NCI-H187 treated with DMSO at 0.1 percent for 48 hours (cell line): Measurements from ENCODE around the gene PPP1R13L.

Experiments used
- DNase-seq: peaks from one replicate; lab custom pipeline; 2025; lab: John Stamatoyannopoulos, UW

The PPP1R13L gene

DNA sequence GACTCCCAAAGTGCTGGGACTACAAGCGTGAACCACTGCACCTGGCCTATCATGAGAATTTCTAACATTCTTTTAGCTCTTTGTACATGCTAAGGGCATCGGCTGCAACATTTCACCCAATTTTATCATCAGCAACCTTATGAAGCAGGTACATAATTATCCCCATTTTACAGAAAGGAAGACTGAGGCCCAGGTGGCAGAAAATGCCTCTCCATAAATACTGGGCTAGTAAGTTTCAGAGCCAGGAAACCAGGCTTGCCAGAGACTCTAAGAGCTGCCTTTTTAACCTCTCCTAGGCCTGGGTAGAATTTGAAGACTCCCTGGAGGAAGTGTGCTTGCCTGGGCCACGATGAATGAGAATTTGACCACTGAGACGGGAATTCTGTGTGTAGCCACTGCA, 36.7 kb downstream of the PPP1R13L start:
- DNase-seq: no peak

- no peak for DNase-seq
These were observed 40.2 kb downstream of the PPP1R13L start for GRCh38 chr19:45364696-45365095.

GRCh38 chr19:45363861-45364459, 40.9 kb downstream of the PPP1R13L start:
- no peak for DNase-seq

DNA sequence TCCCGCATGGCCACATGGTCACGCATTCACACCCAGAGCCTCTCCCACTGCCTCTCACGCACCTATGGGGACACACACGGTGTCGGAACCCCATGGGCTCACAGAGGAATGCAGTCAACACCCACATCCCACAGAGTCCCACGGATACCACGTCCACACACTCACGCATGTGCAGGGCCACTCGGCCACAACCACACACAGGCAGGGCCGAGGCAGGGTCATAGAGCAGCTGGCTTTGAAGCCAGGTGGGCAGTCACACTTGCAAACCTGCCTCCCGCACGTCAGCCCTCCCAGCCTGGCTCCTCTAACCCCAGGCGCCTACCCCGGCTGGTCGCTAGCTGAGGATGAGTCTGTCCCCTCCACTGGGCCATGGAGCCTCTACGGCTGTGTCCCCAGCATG, 42.6 kb downstream of the PPP1R13L start:
- no peak for DNase-seq

DNA sequence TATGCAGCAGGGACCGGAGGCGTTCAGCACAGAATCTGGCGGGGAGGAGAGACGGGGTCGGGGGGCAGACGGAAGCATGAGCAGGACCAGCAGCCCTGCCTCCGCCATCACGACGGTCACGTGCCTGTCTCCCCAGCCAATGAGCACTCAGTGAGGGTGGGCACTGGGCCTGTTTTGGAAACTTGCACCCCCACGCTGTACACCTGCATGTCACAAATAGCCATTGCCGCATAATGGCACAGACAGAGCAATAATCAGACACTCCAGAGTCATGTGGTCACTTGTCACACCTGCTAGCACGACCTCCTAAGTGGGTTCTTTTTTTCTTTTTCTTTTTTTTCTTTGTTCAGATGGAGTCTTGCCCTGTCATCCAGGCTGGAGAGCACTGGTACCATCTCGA, 43.3 kb downstream of the PPP1R13L start:
- DNase-seq: no peak

- DNase-seq: no peak
These were observed 46.6 kb downstream of the PPP1R13L start for GRCh38 chr19:45358213-45358792.

- no peak for DNase-seq
These were observed 47.5 kb downstream of the PPP1R13L start for GRCh38 chr19:45357445-45357783.

- DNase-seq: no peak
These were observed 48.0 kb downstream of the PPP1R13L start for GRCh38 chr19:45356760-45357444.

DNA sequence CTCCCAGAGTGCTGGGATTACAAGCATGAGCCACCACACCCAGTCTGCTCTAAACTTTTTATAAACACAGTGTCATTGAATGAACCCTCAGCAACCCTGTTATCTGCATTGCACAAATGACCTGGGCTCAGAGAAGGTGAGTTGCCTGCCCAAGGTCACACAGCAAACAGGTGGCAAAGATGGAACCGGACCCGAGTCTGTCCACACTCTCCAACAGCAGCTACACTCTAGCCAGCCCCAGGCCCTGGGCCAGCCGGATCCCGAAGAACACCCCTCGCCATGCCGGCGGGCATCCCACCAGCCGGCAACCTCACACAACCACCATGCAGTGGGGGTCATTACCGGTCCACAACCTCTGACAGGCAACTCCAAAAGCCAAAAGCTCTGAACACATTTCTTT, 49.0 kb downstream of the PPP1R13L start:
- DNase-seq: no peak

DNA sequence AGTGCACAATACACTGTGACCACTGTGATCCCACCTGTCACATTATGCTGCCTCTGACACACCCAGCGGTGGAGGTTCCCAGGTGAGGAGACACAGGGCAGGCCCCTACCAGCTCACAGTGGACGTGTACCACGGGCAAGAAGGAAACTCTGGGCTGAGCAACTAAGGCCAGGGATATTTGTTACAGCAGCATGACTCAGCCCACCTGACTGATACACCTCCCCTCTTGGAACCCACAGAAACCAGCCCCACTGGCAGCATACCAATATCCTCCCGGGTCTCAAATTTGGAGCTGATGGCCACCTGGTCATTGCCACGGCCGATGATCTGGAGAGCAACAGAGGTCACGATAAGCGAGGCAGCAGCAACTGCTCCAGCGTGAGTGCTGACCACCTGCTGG, 49.5 kb downstream of the PPP1R13L start:
- DNase-seq: no peak

DNA sequence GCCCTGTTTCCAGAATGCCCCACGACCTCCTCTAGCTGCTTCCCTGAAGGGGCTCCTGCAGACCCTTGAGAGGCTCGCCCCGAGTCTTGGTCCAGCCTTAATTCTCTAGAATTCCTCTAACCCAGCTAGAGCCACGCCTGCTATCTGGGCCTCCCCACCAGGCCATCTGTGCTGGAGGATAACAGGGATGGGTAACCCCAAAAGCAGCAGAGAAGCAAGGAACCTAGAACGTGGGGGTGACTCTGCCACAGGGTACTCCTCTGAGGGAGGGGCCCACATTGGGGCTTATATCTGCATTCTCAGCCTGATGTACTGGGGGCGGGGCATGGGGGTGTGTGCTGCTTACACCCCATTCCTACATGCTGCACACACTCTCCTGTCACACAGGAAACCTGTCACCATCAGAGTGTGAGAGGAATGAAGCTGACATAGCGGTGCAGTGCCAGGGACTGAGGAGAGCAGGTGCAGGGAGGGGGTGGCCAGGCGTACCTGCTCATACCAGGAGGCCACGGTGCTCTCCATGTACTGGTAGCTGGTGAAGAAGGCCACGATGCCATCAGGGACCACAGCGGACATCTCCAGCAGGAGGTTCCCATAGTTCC, 50.5 kb downstream of the PPP1R13L start:
- no peak for DNase-seq

- DNase-seq: no peak
These were observed 51.7 kb downstream of the PPP1R13L start for GRCh38 chr19:45352914-45353796.

DNA sequence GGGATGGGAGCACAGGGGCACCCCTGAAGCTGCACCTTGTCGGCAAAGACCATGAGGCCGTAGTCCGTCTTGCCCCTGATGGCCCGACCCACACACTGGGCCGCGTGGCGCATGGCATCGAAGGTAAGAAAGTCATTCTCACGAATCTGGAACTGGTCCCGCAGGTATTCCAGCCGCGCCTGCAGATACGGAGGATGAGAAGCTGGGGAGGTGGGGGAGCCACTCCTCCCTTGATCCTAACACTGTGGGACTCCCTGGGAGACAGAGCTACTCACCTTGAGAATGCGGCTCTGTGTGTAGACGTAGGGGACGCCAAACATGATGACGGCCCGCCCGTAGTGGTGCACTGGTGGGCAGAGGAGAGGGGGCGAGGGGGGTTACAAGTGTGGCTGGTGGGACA, 52.4 kb downstream of the PPP1R13L start:
- no peak for DNase-seq

GRCh38 chr19:45352062-45352461, 52.8 kb downstream of the PPP1R13L start:
- no peak for DNase-seq

- DNase-seq: no peak
These were observed 53.4 kb downstream of the PPP1R13L start for GRCh38 chr19:45351401-45351952.

DNA sequence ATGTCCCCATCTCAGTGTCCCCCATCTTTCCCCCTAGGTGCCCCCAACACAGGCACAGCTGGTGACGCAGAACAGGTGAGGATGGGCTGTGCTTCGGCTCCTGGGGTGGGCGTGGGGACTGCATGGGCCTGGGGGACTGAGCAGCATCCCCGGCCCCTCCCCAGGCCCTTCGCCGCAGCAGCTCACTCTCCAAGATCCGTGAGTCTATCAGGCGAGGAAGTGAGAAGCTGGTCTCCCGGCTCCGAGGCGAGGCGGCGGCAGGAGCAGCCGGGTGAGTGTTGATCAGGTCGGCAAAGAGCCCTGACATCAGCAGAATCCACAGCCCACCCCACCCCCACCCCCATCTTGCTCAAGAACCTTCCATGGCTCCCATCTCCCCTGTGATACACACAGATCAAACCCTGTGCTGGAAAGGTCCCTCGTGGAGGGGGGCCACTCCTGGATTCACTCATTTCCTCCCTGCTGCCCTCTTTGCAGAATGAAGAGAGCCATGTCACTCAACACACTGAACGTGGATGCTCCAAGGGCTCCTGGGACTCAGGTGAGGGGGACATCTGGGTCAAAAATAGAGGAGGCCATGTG, 54.3 kb downstream of the PPP1R13L start:
- DNase-seq: no peak

DNA sequence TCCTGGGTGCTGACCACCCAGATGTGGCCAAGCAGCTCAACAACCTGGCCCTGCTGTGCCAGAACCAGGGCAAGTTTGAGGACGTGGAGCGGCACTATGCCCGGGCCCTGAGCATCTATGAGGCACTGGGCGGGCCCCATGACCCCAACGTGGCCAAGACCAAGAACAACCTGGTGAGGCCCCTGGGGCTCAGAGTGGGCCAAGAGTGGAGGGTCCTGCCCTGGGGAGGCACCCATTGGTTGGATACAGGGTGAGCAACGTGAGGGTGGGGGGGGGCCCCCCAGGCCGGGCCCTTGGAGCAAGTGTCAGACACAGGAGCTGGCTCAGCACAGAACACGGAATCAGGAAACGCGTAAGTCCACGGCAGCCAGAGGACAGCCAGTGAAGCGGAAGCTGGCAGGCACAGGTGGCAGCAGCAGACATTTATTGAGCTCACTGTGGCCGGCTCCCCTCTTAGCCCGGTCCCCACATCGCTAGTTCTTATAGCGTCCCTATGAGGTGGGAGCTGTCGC, 55.4 kb downstream of the PPP1R13L start:
- no peak for DNase-seq

DNA sequence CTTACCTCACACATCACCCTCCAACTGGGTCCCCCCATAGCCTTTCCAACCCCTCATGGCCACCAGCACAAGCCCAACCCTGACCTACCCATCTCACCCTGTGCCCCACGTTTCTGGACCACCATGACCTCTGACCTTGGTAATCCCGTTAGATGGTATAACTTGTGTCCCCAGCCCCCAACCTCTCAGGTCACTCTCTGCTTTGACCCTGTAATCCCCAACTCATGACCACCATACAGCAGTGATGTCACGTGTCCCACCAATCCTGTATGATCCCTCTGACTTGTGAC, 55.8 kb downstream of the PPP1R13L start:
- no peak for DNase-seq

DNA sequence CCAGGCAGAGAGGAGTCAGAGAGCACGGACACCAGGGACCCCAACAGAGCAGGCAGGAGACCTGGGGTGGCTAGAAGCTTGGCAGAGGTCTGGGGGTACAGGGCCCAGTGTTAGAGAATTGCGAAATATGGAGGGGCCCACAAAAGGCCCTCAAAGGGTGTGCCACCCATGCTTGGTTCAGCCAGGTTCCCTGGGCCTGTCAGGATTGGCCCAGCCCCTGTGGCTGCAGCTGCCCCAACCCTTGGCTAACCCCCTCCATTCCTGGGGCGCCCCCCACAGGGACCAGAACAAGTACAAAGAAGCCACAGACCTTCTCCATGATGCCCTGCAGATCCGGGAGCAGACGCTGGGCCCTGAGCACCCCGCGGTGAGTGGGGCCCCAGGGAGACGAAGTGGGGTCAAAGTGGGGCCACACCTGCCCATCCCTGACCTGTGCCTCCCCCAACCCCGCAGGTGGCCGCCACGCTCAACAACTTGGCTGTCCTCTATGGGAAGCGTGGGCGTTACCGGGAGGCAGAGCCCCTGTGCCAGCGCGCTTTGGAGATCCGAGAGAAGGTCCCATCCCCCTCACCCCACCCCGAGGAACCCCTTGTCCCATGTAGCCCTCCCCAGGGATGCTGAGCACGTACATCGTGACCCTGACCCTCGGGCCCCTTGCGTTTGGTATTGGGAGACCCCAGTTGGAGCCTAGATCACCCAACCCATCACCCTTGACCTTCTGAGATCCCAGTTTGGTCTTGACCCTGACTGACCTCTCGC, 56.3 kb downstream of the PPP1R13L start:
- DNase-seq: no peak

- DNase-seq: no peak
These were observed 57.1 kb downstream of the PPP1R13L start for GRCh38 chr19:45347570-45348366.
